GM19324 (cell line): ENCODE data around the gene KLC4.

Experiments
- ATAC-seq: cut with Tn5 transposase; IDR thresholded peaks from one replicate; pipeline ENCODE4 v1.9.1; 2021; ENCODE audit warnings: mild to moderate bottlenecking, moderate library complexity; ENCODE audit not compliant: unreplicated experiment, low FRiP score

KLC4 gene

GRCh38 chr6:43120944-43121913 is 61.8 kb downstream of the KLC4 start:
- ATAC-seq = no peak

- no peak for ATAC-seq
These were observed 62.7 kb downstream of the KLC4 start for GRCh38 chr6:43122146-43122545.

GRCh38 chr6:43123461-43124314 is 64.3 kb downstream of the KLC4 start:
- no peak for ATAC-seq

GRCh38 chr6:43124481-43124880 is 65.0 kb downstream of the KLC4 start:
- no peak for ATAC-seq
